GM10266 (cell line): ENCODE data around the gene STPG2.

Source experiments
- DNase-seq: peaks from one replicate; pipeline ENCODE4 v3.0.0; 2012; ENCODE audit errors: extremely low spot score
- TF ChIP-seq, protein P1 (sequence below): IDR thresholded peaks from 2 replicates; pipeline ENCODE4 v1.5.1; 2012; ENCODE audit warnings: mild to moderate bottlenecking, low read depth; ENCODE audit not compliant: control insufficient read depth, insufficient read depth; ENCODE audit errors: missing control alignments

The STPG2 gene

DNA sequence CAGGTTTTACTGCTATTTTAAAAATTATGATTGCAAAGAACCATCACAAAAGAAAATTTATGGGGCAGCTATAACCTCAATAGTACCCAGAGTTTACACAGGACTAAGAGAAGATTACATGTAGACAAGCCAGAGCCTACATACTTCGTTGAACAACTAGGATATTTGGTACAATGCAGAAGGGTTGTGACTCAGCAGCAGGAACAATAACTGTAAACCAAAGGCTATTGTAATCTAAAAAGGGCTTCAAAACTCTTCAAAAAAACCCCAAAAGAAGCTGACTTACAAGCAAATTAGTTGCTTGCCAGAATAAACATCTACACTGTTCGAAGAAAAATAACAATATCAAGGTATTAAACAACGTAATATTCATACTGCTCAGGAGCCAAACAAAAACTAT lies 618.0 kb downstream of the STPG2 start:
- no peak for DNase-seq
- TF ChIP-seq, protein P1, sequence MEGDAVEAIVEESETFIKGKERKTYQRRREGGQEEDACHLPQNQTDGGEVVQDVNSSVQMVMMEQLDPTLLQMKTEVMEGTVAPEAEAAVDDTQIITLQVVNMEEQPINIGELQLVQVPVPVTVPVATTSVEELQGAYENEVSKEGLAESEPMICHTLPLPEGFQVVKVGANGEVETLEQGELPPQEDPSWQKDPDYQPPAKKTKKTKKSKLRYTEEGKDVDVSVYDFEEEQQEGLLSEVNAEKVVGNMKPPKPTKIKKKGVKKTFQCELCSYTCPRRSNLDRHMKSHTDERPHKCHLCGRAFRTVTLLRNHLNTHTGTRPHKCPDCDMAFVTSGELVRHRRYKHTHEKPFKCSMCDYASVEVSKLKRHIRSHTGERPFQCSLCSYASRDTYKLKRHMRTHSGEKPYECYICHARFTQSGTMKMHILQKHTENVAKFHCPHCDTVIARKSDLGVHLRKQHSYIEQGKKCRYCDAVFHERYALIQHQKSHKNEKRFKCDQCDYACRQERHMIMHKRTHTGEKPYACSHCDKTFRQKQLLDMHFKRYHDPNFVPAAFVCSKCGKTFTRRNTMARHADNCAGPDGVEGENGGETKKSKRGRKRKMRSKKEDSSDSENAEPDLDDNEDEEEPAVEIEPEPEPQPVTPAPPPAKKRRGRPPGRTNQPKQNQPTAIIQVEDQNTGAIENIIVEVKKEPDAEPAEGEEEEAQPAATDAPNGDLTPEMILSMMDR, result no peak

DNA sequence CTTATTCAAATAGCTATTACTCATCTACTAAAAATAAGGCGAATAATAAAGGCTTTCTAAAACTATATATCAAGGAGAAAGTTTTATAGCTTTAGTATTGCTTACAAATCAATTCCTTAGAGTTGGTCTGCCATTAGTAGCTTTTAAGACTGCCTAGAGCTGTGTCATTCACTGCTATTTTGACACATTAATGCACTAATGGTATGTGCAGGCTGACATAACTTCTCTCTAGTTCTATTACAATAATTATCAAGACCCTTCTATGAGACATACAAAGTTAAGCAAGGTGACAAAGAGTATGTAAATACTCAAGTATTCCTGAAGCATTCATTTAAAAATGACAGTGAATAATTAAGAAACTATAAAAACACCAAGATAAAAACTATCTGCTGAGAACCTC lies 625.3 kb downstream of the STPG2 start:
- no peak for DNase-seq
- TF ChIP-seq, protein P1, result no peak

DNA sequence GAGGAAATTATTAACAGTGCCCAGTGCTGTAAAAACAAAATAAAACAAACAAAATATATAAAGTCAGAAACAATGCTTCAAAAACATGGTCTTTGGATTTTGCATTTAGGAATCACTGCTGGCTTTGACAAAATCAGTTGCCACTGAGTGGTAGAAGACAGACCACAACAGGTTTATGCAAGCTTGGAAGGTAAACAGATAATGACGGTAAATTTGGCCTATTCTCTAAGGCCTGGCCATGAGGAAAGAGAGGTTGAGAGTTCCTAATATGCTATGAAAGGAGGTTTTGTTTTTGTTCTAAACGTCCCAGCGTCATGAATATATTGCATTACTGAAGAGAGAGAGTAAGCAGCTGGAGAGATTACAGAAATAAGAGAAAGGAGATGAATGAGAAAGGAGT lies 629.4 kb downstream of the STPG2 start:
- TF ChIP-seq, protein P1, result no peak
- no peak for DNase-seq
